GM12865 (cell line): ENCODE results near the gene GULP1.

Source experiments
- DNase-seq: peaks from one replicate; pipeline ENCODE4 v3.0.0; 2010; ENCODE audit warnings: low read depth
- H3K4me3 ChIP-seq: 2 replicates; pipeline ENCODE4 v1.5.1; 2011; ENCODE audit warnings: mild to moderate bottlenecking, low read depth, low read length, control low read depth
- TF ChIP-seq, protein P1 (sequence below): IDR thresholded peaks from 2 replicates; pipeline ENCODE4 v1.5.1; 2011; ENCODE audit warnings: low read length, control low read depth, low read depth, inconsistent platforms; ENCODE audit not compliant: insufficient read depth; ENCODE audit errors: missing control alignments

The GULP1 gene

DNA sequence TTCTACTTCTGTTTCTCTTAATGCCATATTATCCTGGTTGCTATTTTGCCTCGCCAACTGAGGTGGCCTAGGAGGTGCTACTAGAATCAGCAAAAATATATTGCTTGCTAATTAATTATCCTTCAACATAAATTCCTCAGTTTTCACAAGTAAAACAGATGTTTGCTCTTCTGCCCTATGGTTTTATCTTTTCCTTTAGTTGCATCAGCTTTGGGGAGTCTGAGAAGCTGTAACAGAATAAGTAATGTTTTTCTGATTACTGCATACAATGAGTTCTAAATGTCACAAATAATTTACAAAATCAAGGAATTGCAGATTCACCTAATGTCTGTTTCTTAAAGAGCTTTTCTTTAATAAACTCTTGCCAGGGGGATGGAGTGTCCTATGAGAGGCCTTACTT lies 36.7 kb downstream of the GULP1 start:
- H3K4me3 ChIP-seq: no peak overlapping the region
- no peak for DNase-seq
- TF ChIP-seq, protein P1, sequence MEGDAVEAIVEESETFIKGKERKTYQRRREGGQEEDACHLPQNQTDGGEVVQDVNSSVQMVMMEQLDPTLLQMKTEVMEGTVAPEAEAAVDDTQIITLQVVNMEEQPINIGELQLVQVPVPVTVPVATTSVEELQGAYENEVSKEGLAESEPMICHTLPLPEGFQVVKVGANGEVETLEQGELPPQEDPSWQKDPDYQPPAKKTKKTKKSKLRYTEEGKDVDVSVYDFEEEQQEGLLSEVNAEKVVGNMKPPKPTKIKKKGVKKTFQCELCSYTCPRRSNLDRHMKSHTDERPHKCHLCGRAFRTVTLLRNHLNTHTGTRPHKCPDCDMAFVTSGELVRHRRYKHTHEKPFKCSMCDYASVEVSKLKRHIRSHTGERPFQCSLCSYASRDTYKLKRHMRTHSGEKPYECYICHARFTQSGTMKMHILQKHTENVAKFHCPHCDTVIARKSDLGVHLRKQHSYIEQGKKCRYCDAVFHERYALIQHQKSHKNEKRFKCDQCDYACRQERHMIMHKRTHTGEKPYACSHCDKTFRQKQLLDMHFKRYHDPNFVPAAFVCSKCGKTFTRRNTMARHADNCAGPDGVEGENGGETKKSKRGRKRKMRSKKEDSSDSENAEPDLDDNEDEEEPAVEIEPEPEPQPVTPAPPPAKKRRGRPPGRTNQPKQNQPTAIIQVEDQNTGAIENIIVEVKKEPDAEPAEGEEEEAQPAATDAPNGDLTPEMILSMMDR: no peak

- no peak overlapping the region for H3K4me3 ChIP-seq
- DNase-seq: no peak
- TF ChIP-seq, protein P1: no peak
Observed at GRCh38 chr2:188330316-188331053, 38.8 kb downstream of the GULP1 start.

DNA sequence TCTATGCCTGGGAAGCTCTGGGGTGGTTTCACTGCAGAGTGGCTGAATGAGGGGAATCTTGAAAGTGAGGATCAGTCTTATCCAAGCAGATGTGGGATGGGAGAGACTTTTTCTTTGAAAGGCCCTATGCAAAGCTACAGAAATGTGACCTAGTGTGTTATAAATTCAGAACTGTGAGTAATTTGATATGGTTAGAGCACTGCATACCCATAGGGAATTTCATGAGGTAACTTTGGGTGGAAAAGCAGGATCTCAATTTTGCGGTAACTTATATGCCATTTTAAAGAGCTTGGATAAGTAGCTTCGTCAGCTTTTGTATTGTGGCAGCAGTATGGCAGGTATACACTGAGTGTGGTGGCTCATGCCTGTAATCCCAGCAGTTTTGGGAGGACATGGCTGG lies 40.9 kb downstream of the GULP1 start:
- TF ChIP-seq, protein P1: no peak

GRCh38 chr2:188333751-188334524 lies 42.3 kb downstream of the GULP1 start:
- TF ChIP-seq, protein P1: no peak
- no peak for DNase-seq
- H3K4me3 ChIP-seq: no peak overlapping the region

More for the DNA sequence above, 40.9 kb downstream of the GULP1 start:
- no peak for DNase-seq
- H3K4me3 ChIP-seq: no peak overlapping the region

DNA sequence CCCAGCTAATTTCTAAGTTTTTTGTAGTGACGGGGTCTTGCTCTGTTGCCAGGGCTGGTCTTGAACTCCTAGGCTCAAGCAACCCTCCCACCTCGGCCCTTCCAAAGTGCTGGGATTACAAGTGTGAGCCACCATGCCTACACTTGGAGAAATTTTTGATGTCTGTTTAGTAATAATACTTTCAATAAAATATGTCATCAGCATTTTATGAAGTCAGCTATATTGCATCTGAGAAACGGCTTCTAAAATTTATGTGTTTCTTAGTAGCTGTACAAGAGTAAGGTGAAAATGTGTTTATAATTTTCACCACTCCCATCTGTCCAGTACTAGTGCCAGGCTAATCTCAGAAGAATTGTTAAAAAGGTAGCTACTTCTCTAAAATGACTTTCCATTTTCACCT lies 46.8 kb downstream of the GULP1 start:
- no peak for DNase-seq
- H3K4me3 ChIP-seq: no peak overlapping the region
- TF ChIP-seq, protein P1: no peak

DNA sequence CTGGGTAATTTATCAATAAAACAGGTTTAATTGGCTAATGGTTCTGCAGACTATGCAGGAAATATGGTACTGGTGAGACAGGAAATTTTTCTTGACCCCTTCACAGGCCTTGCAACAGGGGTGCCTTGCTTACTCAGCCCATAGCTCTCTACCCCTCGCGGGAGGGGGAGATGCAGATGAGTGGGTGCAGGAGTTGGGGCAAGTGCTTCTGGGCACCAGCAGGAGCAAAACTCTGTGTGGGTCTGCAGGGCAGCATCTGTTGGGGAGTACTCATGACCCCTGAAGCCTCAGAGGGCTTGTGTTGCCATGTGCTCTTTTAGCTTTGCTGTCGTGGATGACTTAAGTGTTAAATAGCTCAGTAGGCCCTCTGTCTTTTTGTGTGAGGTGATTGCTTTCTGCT lies 48.6 kb downstream of the GULP1 start:
- DNase-seq: no peak
- TF ChIP-seq, protein P1: no peak
- no peak overlapping the region for H3K4me3 ChIP-seq

DNA sequence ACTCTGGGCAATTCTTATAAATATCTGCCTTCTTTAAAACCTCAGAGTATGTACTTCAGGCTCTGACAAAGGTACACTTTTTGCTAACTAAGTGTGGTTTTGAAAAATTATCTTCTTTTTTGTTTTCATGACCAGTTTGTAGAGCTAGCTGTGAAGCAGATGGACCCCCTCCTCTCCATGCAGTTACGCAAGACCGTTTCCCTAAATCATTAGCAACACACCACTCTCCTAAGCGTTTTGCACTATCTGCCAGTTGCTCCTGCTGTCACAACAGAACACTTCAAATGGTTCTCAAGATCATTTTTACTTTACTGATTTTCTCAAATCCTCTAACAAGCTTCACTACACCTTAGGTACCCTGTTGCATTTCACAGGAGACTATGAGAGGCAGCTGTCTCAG lies 53.3 kb downstream of the GULP1 start:
- H3K4me3 ChIP-seq: no peak overlapping the region
- TF ChIP-seq, protein P1: no peak
- no peak for DNase-seq
